Measurements from ENCODE around the gene GVQW3. TPM values are rescaled to one million over a fixed set of nuclear protein-coding genes. Genes with fewer than 3 reads are reported as not detected.
"Not testable (repeated sequence)": the region's sequence is repeated elsewhere in the genome, so short reads cannot be mapped to it uniquely, and the experiment has no call there.

Gene GVQW3
- total RNA-seq, 2 donors from 2014 or later: 0.68 to 3.2 TPM

DNA sequence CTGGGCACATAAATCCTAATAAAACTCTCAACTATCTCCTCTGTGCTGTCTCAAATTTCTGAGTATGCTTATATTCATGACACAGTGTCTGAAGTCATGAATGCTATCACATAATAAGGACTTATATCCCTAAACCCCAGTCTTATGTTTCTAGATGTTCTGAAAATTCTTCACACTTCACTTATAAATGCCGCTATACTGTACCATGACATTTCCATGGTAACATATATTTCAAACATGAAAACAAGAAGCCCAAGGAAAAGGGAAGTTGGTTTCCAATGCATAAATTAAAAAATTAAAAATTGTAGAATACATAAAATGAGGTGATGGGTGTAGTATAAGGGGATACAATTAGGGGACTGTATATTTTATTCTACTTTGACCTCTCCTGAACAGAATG lies 11.7 kb downstream of the GVQW3 start:
- no peaks in the 10 kb centered on the region for H3K4me1 ChIP-seq (ENCODE audit: control insufficient read depth in 1 of 2, low read depth in 2 of 2)
- TF ChIP-seq, protein P1, sequence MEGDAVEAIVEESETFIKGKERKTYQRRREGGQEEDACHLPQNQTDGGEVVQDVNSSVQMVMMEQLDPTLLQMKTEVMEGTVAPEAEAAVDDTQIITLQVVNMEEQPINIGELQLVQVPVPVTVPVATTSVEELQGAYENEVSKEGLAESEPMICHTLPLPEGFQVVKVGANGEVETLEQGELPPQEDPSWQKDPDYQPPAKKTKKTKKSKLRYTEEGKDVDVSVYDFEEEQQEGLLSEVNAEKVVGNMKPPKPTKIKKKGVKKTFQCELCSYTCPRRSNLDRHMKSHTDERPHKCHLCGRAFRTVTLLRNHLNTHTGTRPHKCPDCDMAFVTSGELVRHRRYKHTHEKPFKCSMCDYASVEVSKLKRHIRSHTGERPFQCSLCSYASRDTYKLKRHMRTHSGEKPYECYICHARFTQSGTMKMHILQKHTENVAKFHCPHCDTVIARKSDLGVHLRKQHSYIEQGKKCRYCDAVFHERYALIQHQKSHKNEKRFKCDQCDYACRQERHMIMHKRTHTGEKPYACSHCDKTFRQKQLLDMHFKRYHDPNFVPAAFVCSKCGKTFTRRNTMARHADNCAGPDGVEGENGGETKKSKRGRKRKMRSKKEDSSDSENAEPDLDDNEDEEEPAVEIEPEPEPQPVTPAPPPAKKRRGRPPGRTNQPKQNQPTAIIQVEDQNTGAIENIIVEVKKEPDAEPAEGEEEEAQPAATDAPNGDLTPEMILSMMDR (IDR thresholded peaks at IDR 0.05): no peak

DNA sequence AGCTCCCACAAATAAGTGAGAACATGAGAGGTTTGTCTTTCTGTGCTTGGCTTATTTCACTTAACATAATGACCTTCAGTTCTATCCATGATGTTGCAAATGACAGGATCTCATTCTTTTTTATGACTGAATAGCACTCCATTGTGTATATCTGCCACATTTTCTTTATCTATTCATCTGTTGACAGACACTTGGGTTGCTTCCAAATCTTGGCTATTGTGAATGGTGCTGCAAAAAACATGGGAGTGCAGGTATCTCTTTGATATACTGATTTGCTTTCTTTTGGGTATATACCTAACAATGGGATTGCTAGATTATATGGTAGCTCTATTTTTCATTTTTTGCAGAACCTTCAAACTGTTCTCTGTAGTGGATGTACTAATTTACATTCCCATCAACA lies 13.3 kb downstream of the GVQW3 start:
- Histone ChIP-seq H3K27ac (no peak overlapping the region), H3K4me3 (no peak overlapping the region), H3K9me3 (no peaks in the 10 kb centered on the region), H3K36me3 (no peaks in the 10 kb centered on the region), H3K27me3 (replicated peaks; ENCODE audit: insufficient read depth) (no peaks in the 10 kb centered on the region), H3K4me1 (ENCODE audit: control insufficient read depth in 1 of 2, low read depth in 2 of 2) (no peaks in the 10 kb centered on the region)
- no peak for ATAC-seq (ENCODE audit: insufficient number of reproducible peaks, low FRiP score, low read depth)
- TF ChIP-seq, protein P1 (IDR thresholded peaks at IDR 0.05): no peak
- no peak for DNase-seq (ENCODE audit: low spot score)

More for the DNA sequence above, 11.7 kb downstream of the GVQW3 start:
- ATAC-seq (ENCODE audit: insufficient number of reproducible peaks, low FRiP score, low read depth): no peak
- H3K27me3 ChIP-seq (replicated peaks; ENCODE audit: insufficient read depth): no peaks in the 10 kb centered on the region
- no peak overlapping the region for H3K27ac ChIP-seq
- DNase-seq (ENCODE audit: low spot score): no peak
- H3K9me3 ChIP-seq: no peaks in the 10 kb centered on the region
- no peak overlapping the region for H3K4me3 ChIP-seq
- no peaks in the 10 kb centered on the region for H3K36me3 ChIP-seq

DNA sequence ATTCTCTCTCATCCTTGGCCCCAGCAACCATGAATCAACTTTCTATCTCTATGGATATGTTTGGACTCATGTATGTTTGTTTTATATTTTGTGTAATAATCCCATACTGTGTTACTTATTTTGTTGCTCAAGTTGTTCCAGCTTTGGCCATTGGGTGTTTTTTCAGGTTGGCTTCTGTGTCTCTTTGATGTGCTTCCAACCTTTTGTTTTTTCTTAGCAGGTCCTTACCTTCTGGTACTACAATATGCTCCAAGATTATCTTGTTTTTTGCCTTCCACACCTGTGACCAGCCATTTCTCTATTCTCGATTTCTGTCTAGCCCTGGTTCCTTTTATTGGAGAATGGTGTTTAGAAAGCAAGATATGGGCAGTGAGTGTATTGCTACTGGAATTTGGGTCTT lies 14.2 kb downstream of the GVQW3 start:
- TF ChIP-seq, protein P1 (IDR thresholded peaks at IDR 0.05): no peak
- Histone ChIP-seq H3K9me3 (no peaks in the 10 kb centered on the region), H3K4me1 (ENCODE audit: control insufficient read depth in 1 of 2, low read depth in 2 of 2) (no peaks in the 10 kb centered on the region), H3K27me3 (replicated peaks; ENCODE audit: insufficient read depth) (no peaks in the 10 kb centered on the region), H3K36me3 (no peaks in the 10 kb centered on the region), H3K27ac (no peak overlapping the region), H3K4me3 (no peak overlapping the region)
- DNase-seq (ENCODE audit: low spot score) (no peak), ATAC-seq (ENCODE audit: insufficient number of reproducible peaks, low FRiP score, low read depth) (no peak)

DNA sequence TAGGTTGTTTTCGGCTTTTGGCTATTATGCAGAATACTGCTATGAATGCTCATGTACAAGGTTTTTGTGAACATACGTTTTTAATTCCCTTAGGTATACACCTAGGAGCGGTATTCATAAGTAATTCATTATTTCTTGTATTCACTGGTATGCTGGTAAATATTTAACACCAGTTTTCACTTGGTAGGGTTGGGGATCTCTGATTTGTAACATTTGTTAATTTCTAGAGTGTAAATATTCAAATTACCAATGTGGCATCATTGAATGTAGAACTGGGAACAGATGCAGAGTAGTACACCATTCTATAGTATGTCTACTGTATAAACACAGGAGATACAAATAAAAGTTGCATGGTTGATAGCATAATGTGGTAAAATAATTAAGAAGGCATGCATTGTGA lies 16.3 kb downstream of the GVQW3 start:
- TF ChIP-seq, protein P1 (IDR thresholded peaks at IDR 0.05): no peak
- Histone ChIP-seq H3K36me3 (no peaks in the 10 kb centered on the region), H3K9me3 (no peaks in the 10 kb centered on the region), H3K27ac (no peak overlapping the region), H3K4me1 (ENCODE audit: control insufficient read depth in 1 of 2, low read depth in 2 of 2) (no peaks in the 10 kb centered on the region), H3K27me3 (replicated peaks; ENCODE audit: insufficient read depth) (no peaks in the 10 kb centered on the region), H3K4me3 (no peak overlapping the region)
- no peak for DNase-seq (ENCODE audit: low spot score)
- ATAC-seq (ENCODE audit: insufficient number of reproducible peaks, low FRiP score, low read depth): no peak

DNA sequence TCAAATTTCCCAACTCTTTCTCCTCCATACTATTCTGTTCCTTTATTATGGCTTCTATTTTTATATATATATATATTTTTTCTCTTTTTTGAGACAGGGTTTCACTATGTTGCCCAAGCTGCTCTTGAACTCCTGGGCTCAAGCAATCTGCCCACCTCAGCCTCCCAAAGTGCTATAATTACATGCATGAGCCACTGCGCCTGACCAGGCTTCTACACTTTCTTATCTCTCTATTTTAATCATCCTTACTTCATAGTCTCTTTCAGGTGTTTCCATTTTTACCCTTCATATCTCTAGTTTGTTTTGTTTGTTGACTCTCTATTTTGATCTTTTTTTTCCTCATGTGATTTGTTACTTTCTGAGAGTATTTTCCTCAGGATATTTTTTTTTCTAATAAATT lies 19.8 kb downstream of the GVQW3 start:
- Histone ChIP-seq H3K36me3 (no peaks in the 10 kb centered on the region), H3K4me1 (ENCODE audit: control insufficient read depth in 1 of 2, low read depth in 2 of 2) (no peaks in the 10 kb centered on the region), H3K27ac (no peak overlapping the region), H3K4me3 (no peak overlapping the region), H3K27me3 (replicated peaks; ENCODE audit: insufficient read depth) (no peaks in the 10 kb centered on the region), H3K9me3 (no peaks in the 10 kb centered on the region)
- TF ChIP-seq, protein P1 (IDR thresholded peaks at IDR 0.05): no peak
- ATAC-seq (ENCODE audit: insufficient number of reproducible peaks, low FRiP score, low read depth): no peak
- no peak for DNase-seq (ENCODE audit: low spot score)

DNA sequence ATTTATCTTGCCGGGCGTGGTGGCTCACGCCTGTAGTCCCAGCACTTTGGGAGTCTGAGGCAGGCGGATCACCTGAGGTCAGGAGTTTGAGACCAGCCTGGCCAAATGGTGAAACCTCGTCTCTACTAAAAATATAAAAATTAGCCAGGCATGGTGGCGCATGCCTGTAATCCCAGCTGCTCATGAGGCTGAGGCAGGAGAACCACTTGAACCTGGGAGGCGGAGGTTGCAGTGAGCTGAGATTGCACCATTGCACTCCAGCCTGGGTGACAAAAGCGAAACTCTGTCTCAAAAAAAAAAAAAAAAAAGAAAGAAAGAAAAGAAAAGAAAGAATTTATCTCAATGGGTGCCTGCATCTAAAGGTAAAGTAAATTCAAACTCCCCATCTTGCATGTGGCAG lies 20.4 kb downstream of the GVQW3 start:
- not testable (repeated sequence) for DNase-seq (ENCODE audit: low spot score); H3K27ac ChIP-seq; H3K4me1 ChIP-seq (ENCODE audit: control insufficient read depth in 1 of 2, low read depth in 2 of 2); H3K36me3 ChIP-seq; H3K4me3 ChIP-seq; ATAC-seq (ENCODE audit: insufficient number of reproducible peaks, low FRiP score, low read depth); H3K27me3 ChIP-seq (replicated peaks; ENCODE audit: insufficient read depth); H3K9me3 ChIP-seq
